DND-41 (cell line): ENCODE results near the gene ZSCAN2.

ENCODE experiments used
- ATAC-seq: fragments of 200-7000 bp; cut with Tn5 transposase; 3 replicates; pipeline ENCODE4 v1.9.1; 2021; ENCODE audit warnings: low read depth; ENCODE audit not compliant: insufficient read depth
- DNase-seq: peaks from one replicate; pipeline ENCODE4 v3.0.0-alpha.2; 2020
- H2AFZ ChIP-seq: 2 replicates; pipeline ENCODE4 v1.6.0; 2012; ENCODE audit warnings: low read depth, low read length
- H3K27ac ChIP-seq: 2 replicates; pipeline ENCODE4 v1.5.1; 2012; ENCODE audit warnings: low read length, inconsistent platforms
- H3K27me3 ChIP-seq: fragments of 200-600 bp; sonication (generic); 2 replicates; pipeline ENCODE4 v1.6.0; 2012; ENCODE audit warnings: low read length, mild to moderate bottlenecking, inconsistent platforms; ENCODE audit not compliant: insufficient read depth, poor library complexity
- H3K36me3 ChIP-seq: 2 replicates; pipeline ENCODE4 v1.5.1; 2012; ENCODE audit warnings: low read length, inconsistent platforms; ENCODE audit not compliant: insufficient read depth
- H3K4me1 ChIP-seq: 2 replicates; pipeline ENCODE4 v1.5.1; 2012; ENCODE audit warnings: mild to moderate bottlenecking, low read length; ENCODE audit not compliant: insufficient read depth
- H3K4me2 ChIP-seq: 2 replicates; pipeline ENCODE4 v1.6.0; 2012; ENCODE audit warnings: mild to moderate bottlenecking, moderate library complexity, low read length, inconsistent platforms; ENCODE audit not compliant: insufficient read depth
- H3K4me3 ChIP-seq, 2 experiments: fragments of 200-600 bp in 1 of 2; shearing (Covaris generic) in 1 of 2; 2 replicates each; pipeline ENCODE4 v1.5.1; 2012 to 2016; ENCODE audit warnings: inconsistent platforms in 2 of 2, low read length in 2 of 2, mild to moderate bottlenecking in 2 of 2, low read depth in 1 of 2, moderate library complexity in 1 of 2
- H3K79me2 ChIP-seq: 2 replicates; pipeline ENCODE4 v1.6.0; 2012; ENCODE audit warnings: low read length, inconsistent platforms; ENCODE audit not compliant: insufficient read depth
- H3K9ac ChIP-seq: 2 replicates; pipeline ENCODE4 v1.6.0; 2012; ENCODE audit warnings: low read depth, mild to moderate bottlenecking, inconsistent platforms, low read length, moderate library complexity
- H3K9me3 ChIP-seq: 2 replicates; pipeline ENCODE4 v1.5.1; 2012; ENCODE audit warnings: low read length, moderate library complexity, mild to moderate bottlenecking, inconsistent platforms; ENCODE audit not compliant: insufficient read depth, severe bottlenecking
- H4K20me1 ChIP-seq: 2 replicates; pipeline ENCODE4 v1.6.0; 2012; ENCODE audit warnings: low read length; ENCODE audit not compliant: insufficient read depth
- CTCF ChIP-seq: IDR thresholded peaks from 2 replicates; pipeline ENCODE4 v1.5.1; 2012; ENCODE audit warnings: borderline replicate concordance, low read length, moderate library complexity, mild to moderate bottlenecking; ENCODE audit not compliant: poor library complexity, severe bottlenecking; ENCODE audit errors: extremely low read depth
- EZH2 ChIP-seq: IDR thresholded peaks from 3 replicates; pipeline ENCODE4 v1.6.1; 2012; ENCODE audit warnings: borderline replicate concordance, low read depth, mild to moderate bottlenecking, moderate library complexity, low read length, inconsistent platforms; ENCODE audit not compliant: severe bottlenecking

The ZSCAN2 gene

GRCh38 chr15:84620626-84621025 lies 19.8 kb downstream of the ZSCAN2 start:
- no peak for DNase-seq
- Histone ChIP-seq H4K20me1 (no peaks in the 10 kb centered on the region), H3K27ac (no peak overlapping the region), H3K27me3 (no peaks in the 10 kb centered on the region), H3K9ac (no peak overlapping the region), H3K79me2 (peaks cover 20% of the 10 kb centered on the region), H3K9me3 (peaks cover 15% of the 10 kb centered on the region), H3K4me2 (no peak overlapping the region), H3K4me1 (no peaks in the 10 kb centered on the region), H3K36me3 (peaks cover 49% of the 10 kb centered on the region), H3K4me3 (no peak overlapping the region), H2AFZ (no peak overlapping the region)
- ATAC-seq = no peak
- no peak for TF ChIP-seq CTCF
- no peak for TF ChIP-seq EZH2

GRCh38 chr15:84621358-84621979 lies 20.7 kb downstream of the ZSCAN2 start:
- no peak for ATAC-seq
- Histone ChIP-seq H3K4me1 (no peaks in the 10 kb centered on the region), H3K36me3 (peaks cover 45% of the 10 kb centered on the region), H3K4me2 (no peak overlapping the region), H3K79me2 (peaks cover 13% of the 10 kb centered on the region), H3K9ac (no peak overlapping the region), H4K20me1 (no peaks in the 10 kb centered on the region), H3K27me3 (no peaks in the 10 kb centered on the region), H3K4me3 (no peak overlapping the region), H3K9me3 (peaks cover 15% of the 10 kb centered on the region), H2AFZ (no peak overlapping the region), H3K27ac (no peak overlapping the region)
- no peak for DNase-seq
- no peak for TF ChIP-seq EZH2
- TF ChIP-seq CTCF = no peak

- Histone ChIP-seq H3K4me1 (no peaks in the 10 kb centered on the region), H3K79me2 (no peaks in the 10 kb centered on the region), H2AFZ (no peak overlapping the region), H4K20me1 (no peaks in the 10 kb centered on the region), H3K9me3 (peaks cover 15% of the 10 kb centered on the region), H3K4me2 (no peak overlapping the region), H3K36me3 (peaks cover 44% of the 10 kb centered on the region), H3K9ac (no peak overlapping the region), H3K4me3 (no peak overlapping the region), H3K27ac (no peak overlapping the region), H3K27me3 (no peaks in the 10 kb centered on the region)
- DNase-seq (no peak), ATAC-seq (no peak)
- TF ChIP-seq EZH2 (no peak), CTCF (no peak)
Observed at GRCh38 chr15:84624359-84624758, 23.6 kb downstream of the ZSCAN2 start.
